HepG2 (cell line): ENCODE measurements around the gene AMER2. TPM values are rescaled to one million over a fixed set of nuclear protein-coding genes. Genes with fewer than 3 reads are reported as not detected.

Experiments
- ATAC-seq: fragments of 200-7000 bp; cut with Tn5 transposase; 3 replicates; pipeline ENCODE4 v1.9.1; 2020; ENCODE audit warnings: mild to moderate bottlenecking, moderate library complexity
- BruUV-seq: library from RNA; stranded (reverse); fragments of 400-500 nt; replicated peaks from 2 replicates; lab custom pipeline; 2021; lab: Mats Ljungman, UMichigan
- CTCF ChIA-PET: fragments of 300-600 bp; formaldehyde crosslinking; extraction: SDS; loops from one replicate; lab custom pipeline; 2021; ENCODE audit warnings: low total read pairs, inconsistent platforms, low intra/inter-chr PET ratio; lab: Yijun Ruan, JAX
- POLR2A ChIA-PET: fragments of 350-600 bp; sonication (Branson Sonifier 250); formaldehyde crosslinking; loops from one replicate; lab custom pipeline; 2020; ENCODE audit warnings: antibody characterized with exemption, inconsistent platforms; lab: Yijun Ruan, JAX
- DNase-seq: peaks from one replicate; pipeline ENCODE4 v3.0.0-alpha.2; 2015; ENCODE audit warnings: low spot score
- FAIRE-seq: peaks from 3 replicates; lab custom pipeline; 2011; peaks lifted over from hg19 to GRCh38; lab: Jason Lieb, UNC
- H2AFZ ChIP-seq: one replicate; pipeline ENCODE4 v1.6.1; 2011; ENCODE audit warnings: low read length, inconsistent platforms
- H3K27ac ChIP-seq: fragments of 300-600 bp; 3 replicates; pipeline ENCODE4 v1.8.0; 2011; ENCODE audit warnings: mixed run types, mild to moderate bottlenecking, mixed read lengths, low read length, inconsistent platforms; ENCODE audit not compliant: insufficient read depth; ENCODE audit errors: extremely low read length
- H3K27me3 ChIP-seq, 2 experiments: fragments of 200-600 bp in 1 of 2; 2 replicates in 1 of 2; 3 replicates in 1 of 2; pipeline versions ENCODE4 v1.6.0 to v1.8.0; 2011; ENCODE audit warnings: low read length in 2 of 2, mild to moderate bottlenecking in 2 of 2, moderate library complexity in 2 of 2, inconsistent platforms in 1 of 2; ENCODE audit not compliant: insufficient read depth in 2 of 2, control insufficient read depth in 1 of 2
- H3K36me3 ChIP-seq, 2 experiments: fragments of 200-600 bp in 1 of 2; replicated peaks in 1 of 2; 2 replicates in 1 of 2; 3 replicates in 1 of 2; pipeline versions ENCODE4 v1.5.1 to v1.8.0; 2011; ENCODE audit warnings: low read length in 2 of 2, inconsistent platforms in 1 of 2; ENCODE audit not compliant: insufficient read depth in 2 of 2, control insufficient read depth in 1 of 2
- H3K4me1 ChIP-seq: 2 replicates; pipeline ENCODE4 v1.5.1; 2012; ENCODE audit warnings: low read length, inconsistent platforms; ENCODE audit not compliant: insufficient read depth
- H3K4me2 ChIP-seq: 2 replicates; pipeline ENCODE4 v1.6.0; 2011; ENCODE audit warnings: low read depth, low read length, inconsistent platforms
- H3K4me3 ChIP-seq, 3 experiments: fragments of 200-600 bp in 1 of 3; sonication (generic), shearing (Covaris generic) in 1 of 3; replicated peaks in 1 of 3; 2 replicates each; pipeline ENCODE4 v1.5.1; 2011 to 2016; ENCODE audit warnings: low read length in 3 of 3, inconsistent platforms in 2 of 3, low read depth in 2 of 3, mild to moderate bottlenecking in 2 of 3, control low read depth in 1 of 3, mixed read lengths in 1 of 3; ENCODE audit not compliant: insufficient read depth in 1 of 3
- H3K79me2 ChIP-seq: one replicate; pipeline ENCODE4 v1.6.1; 2011; ENCODE audit warnings: low read length, inconsistent platforms; ENCODE audit not compliant: insufficient read depth
- H3K9ac ChIP-seq: 2 replicates; pipeline ENCODE4 v1.6.0; 2011; ENCODE audit warnings: mild to moderate bottlenecking, low read depth, low read length, inconsistent platforms; ENCODE audit not compliant: insufficient read depth
- H3K9me3 ChIP-seq: 2 replicates; pipeline ENCODE4 v1.5.1; 2012; ENCODE audit warnings: mild to moderate bottlenecking, low read length
- H4K20me1 ChIP-seq: 2 replicates; pipeline ENCODE4 v1.6.0; 2011; ENCODE audit warnings: inconsistent platforms, mild to moderate bottlenecking, low read length, moderate library complexity; ENCODE audit not compliant: insufficient read depth
- GFI1 ChIP-seq: sonication (generic); formaldehyde crosslinking; IDR thresholded peaks from 2 replicates; pipeline ENCODE4 v1.5.0; 2020; ENCODE audit warnings: missing genetic modification reagents, mild to moderate bottlenecking, borderline replicate concordance
- HES4 ChIP-seq: sonication (generic); formaldehyde crosslinking; IDR thresholded peaks from 2 replicates; pipeline ENCODE4 v1.9.0; 2021; ENCODE audit warnings: mild to moderate bottlenecking, missing genetic modification reagents, borderline replicate concordance
- KAT7 ChIP-seq: IDR thresholded peaks from 2 replicates; pipeline ENCODE4 v1.6.1; 2018; ENCODE audit warnings: borderline replicate concordance, missing compliant biosample characterization
- MBNL3 ChIP-seq: fragments of 250-450 bp; sonication (Bioruptor Pico); conservative IDR thresholded peaks from 2 replicates; pipeline ENCODE4 v1.8.0; 2022; ENCODE audit warnings: mild to moderate bottlenecking, inconsistent platforms
- NFRKB ChIP-seq: fragments of 450-650 bp; IDR thresholded peaks from 2 replicates; pipeline ENCODE4 v1.6.1; 2017
- NR1H2 ChIP-seq: sonication (generic); formaldehyde crosslinking; IDR thresholded peaks from 2 replicates; pipeline ENCODE4 v1.8.1; 2022; ENCODE audit warnings: low read depth, missing genetic modification reagents, borderline replicate concordance
- PHF20 ChIP-seq: sonication (generic); formaldehyde crosslinking; IDR thresholded peaks from 2 replicates; pipeline ENCODE4 v1.5.0; 2020; ENCODE audit warnings: mild to moderate bottlenecking, missing genetic modification reagents
- PRPF4 ChIP-seq: fragments of 200-400 bp; formaldehyde crosslinking; IDR thresholded peaks from 2 replicates; pipeline ENCODE4 v1.6.1; 2016; ENCODE audit warnings: low read length, low read depth; ENCODE audit not compliant: poor library complexity, severe bottlenecking
- RAD21 ChIP-seq: fragments of 450-650 bp; formaldehyde crosslinking; IDR thresholded peaks from 2 replicates; pipeline ENCODE4 v1.5.0; 2020; ENCODE audit warnings: mild to moderate bottlenecking
- RERE ChIP-seq: IDR thresholded peaks from 2 replicates; pipeline ENCODE4 v1.6.1; 2016; ENCODE audit warnings: low read depth, missing genetic modification reagents, missing compliant biosample characterization
- SETDB1 ChIP-seq: sonication (generic); formaldehyde crosslinking; IDR thresholded peaks from 2 replicates; pipeline ENCODE4 v1.5.1; 2020; ENCODE audit warnings: missing genetic modification reagents, mild to moderate bottlenecking, borderline replicate concordance
- TBX3 ChIP-seq: fragments of 450-650 bp; IDR thresholded peaks from 2 replicates; pipeline ENCODE4 v1.6.1; 2017; ENCODE audit warnings: antibody characterized with exemption, mild to moderate bottlenecking, inconsistent platforms, borderline replicate concordance
- TSC22D2 ChIP-seq: sonication (generic); formaldehyde crosslinking; IDR thresholded peaks from 2 replicates; pipeline ENCODE4 v1.5.1; 2020; ENCODE audit warnings: missing genetic modification reagents, mild to moderate bottlenecking, borderline replicate concordance
- YEATS2 ChIP-seq: sonication (generic); formaldehyde crosslinking; IDR thresholded peaks from 2 replicates; pipeline ENCODE4 v1.4.0; 2020; ENCODE audit warnings: missing genetic modification reagents, borderline replicate concordance
- ZNF430 ChIP-seq: sonication (generic); formaldehyde crosslinking; IDR thresholded peaks from 2 replicates; pipeline ENCODE4 v1.9.0; 2021; ENCODE audit warnings: mild to moderate bottlenecking, missing genetic modification reagents
- ZNF619 ChIP-seq: sonication (generic); formaldehyde crosslinking; IDR thresholded peaks from 2 replicates; pipeline ENCODE4 v1.4.0; 2020; ENCODE audit warnings: mild to moderate bottlenecking, missing genetic modification reagents
- ZNF768 ChIP-seq: sonication (generic); formaldehyde crosslinking; IDR thresholded peaks from 2 replicates; pipeline ENCODE4 v1.4.0; 2020; ENCODE audit warnings: missing genetic modification reagents
- WGBS: methylation state at CpG from one replicate; pipeline ENCODE4 v1.1.6; 2017; ENCODE audit warnings: low lambda C conversion rate; 5-methylcytosine and 5-hydroxymethylcytosine counted together
- in situ Hi-C: cut with HindIII; loops from 2 replicates; pipeline ENCODE4 v1.10.0; 2017; ENCODE audit warnings: low pct_unique_long_range_greater_than_20kb; ENCODE audit not compliant: extremely low pct_ligation_motif_present
- intact Hi-C: fragments of 100-400 bp; cut with micrococcal nuclease; formaldehyde crosslinking; loops from one replicate; pipeline ENCODE4 v1.10.0; 2022; ENCODE audit not compliant: unreplicated experiment
- polyA plus RNA-seq, 8 experiments: library from polyadenylated mRNA; depleted of rRNA in 3 of 8; stranded (reverse) in 7 of 8; unstranded in 1 of 8; fragments of >200 nt; fragmentation: Illumina TruSeq in 4 of 8; extraction: Trizol in 4 of 8; gene quantifications; 2 replicates each; pipeline versions ENCODE4 v1.2.1 to v1.2.3, GENCODE V29; 2011 to 2016; ENCODE audit warnings: low read depth in 4 of 8, missing spikeins in 1 of 8, mixed read lengths in 1 of 8; ENCODE audit not compliant: insufficient read depth in 1 of 8
- total RNA-seq, 5 experiments: library from RNA; depleted of rRNA; stranded (reverse); fragments of >200 nt; fragmentation: Illumina TruSeq; extraction: Trizol; gene quantifications; 2 replicates each; pipeline ENCODE4 v1.2.3, GENCODE V29; 2016; ENCODE audit warnings: low read depth in 1 of 5
- TF ChIP-seq, protein P1 (sequence below): sonication (generic); formaldehyde crosslinking; IDR thresholded peaks from 2 replicates; pipeline ENCODE4 v1.9.0; 2021; ENCODE audit warnings: missing genetic modification reagents, borderline replicate concordance

The AMER2 gene
- total and polyA plus RNA-seq, 2 of the 13 experiments (the other 11 are each of a cell fraction or from before 2014, with no cell fraction given), result not detected

- no peak for ATAC-seq
- no peaks in the 10 kb centered on the region for H3K36me3 ChIP-seq
- WGBS, result 21% methylated on average over 11 of the region's 17 CpGs
Observed at GRCh38 chr13:25203127-25203740, 31.1 kb upstream of the AMER2 start.

More at GRCh38 chr13:25203127-25203740, 31.1 kb upstream of the AMER2 start:
- no TSS peak for BruUV-seq
- Histone ChIP-seq H3K4me1 (no peaks in the 10 kb centered on the region), H4K20me1 (no peaks in the 10 kb centered on the region), H2AFZ (no peak overlapping the region), H3K27ac (no peak overlapping the region), H3K9me3 (no peaks in the 10 kb centered on the region), H3K27me3 (peaks cover 4 to 34% of the 10 kb centered on the region in 2 experiments; a peak in 4 of 5 replicates), H3K79me2 (no peaks in the 10 kb centered on the region), H3K4me2 (no peak overlapping the region), H3K4me3 (no peak overlapping the region), H3K9ac (no peak overlapping the region)
- FAIRE-seq (no peak), DNase-seq (no peak)
- no peak for TF ChIP-seq HES4 (CRISPR knock-in tag)
- TF ChIP-seq NR1H2 (CRISPR knock-in tag), result no peak
- no peak for TF ChIP-seq YEATS2 (CRISPR knock-in tag)
- TF ChIP-seq, protein P1, sequence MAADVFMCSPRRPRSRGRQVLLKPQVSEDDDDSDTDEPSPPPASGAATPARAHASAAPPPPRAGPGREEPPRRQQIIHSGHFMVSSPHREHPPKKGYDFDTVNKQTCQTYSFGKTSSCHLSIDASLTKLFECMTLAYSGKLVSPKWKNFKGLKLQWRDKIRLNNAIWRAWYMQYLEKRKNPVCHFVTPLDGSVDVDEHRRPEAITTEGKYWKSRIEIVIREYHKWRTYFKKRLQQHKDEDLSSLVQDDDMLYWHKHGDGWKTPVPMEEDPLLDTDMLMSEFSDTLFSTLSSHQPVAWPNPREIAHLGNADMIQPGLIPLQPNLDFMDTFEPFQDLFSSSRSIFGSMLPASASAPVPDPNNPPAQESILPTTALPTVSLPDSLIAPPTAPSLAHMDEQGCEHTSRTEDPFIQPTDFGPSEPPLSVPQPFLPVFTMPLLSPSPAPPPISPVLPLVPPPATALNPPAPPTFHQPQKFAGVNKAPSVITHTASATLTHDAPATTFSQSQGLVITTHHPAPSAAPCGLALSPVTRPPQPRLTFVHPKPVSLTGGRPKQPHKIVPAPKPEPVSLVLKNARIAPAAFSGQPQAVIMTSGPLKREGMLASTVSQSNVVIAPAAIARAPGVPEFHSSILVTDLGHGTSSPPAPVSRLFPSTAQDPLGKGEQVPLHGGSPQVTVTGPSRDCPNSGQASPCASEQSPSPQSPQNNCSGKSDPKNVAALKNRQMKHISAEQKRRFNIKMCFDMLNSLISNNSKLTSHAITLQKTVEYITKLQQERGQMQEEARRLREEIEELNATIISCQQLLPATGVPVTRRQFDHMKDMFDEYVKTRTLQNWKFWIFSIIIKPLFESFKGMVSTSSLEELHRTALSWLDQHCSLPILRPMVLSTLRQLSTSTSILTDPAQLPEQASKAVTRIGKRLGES (CRISPR knock-in tag), result no peak
- TF ChIP-seq SETDB1, result no peak
- TF ChIP-seq PRPF4, result no peak
- no peak for TF ChIP-seq GFI1 (CRISPR knock-in tag)
- no peak for TF ChIP-seq RERE (CRISPR knock-in tag)
- no peak for TF ChIP-seq MBNL3 (CRISPR knock-in tag)
- TF ChIP-seq RAD21 (CRISPR knock-in tag), result no peak
- no peak for TF ChIP-seq NFRKB
- TF ChIP-seq ZNF619 (CRISPR knock-in tag), result no peak
- TF ChIP-seq ZNF430 (CRISPR knock-in tag), result no peak
- TF ChIP-seq ZNF768 (CRISPR knock-in tag), result no peak
- no peak for TF ChIP-seq TBX3
- no peak for TF ChIP-seq PHF20 (CRISPR knock-in tag)
- TF ChIP-seq KAT7 (CRISPR knock-in tag), result no peak
- no peak for TF ChIP-seq TSC22D2 (CRISPR knock-in tag)
- POLR2A ChIA-PET, result no interaction called here
- in situ Hi-C loops, result no loop called here
- CTCF ChIA-PET, result no interaction called here
- intact Hi-C loops, result no loop called here
